DND-41 (cell line): ENCODE measurements around the gene PELI1.

Experiments
- CTCF ChIP-seq: IDR thresholded peaks from 2 replicates; pipeline ENCODE4 v1.5.1; 2012; ENCODE audit warnings: borderline replicate concordance, low read length, moderate library complexity, mild to moderate bottlenecking; ENCODE audit not compliant: poor library complexity, severe bottlenecking; ENCODE audit errors: extremely low read depth
- EZH2 ChIP-seq: IDR thresholded peaks from 3 replicates; pipeline ENCODE4 v1.6.1; 2012; ENCODE audit warnings: borderline replicate concordance, low read depth, mild to moderate bottlenecking, moderate library complexity, low read length, inconsistent platforms; ENCODE audit not compliant: severe bottlenecking

DNA sequence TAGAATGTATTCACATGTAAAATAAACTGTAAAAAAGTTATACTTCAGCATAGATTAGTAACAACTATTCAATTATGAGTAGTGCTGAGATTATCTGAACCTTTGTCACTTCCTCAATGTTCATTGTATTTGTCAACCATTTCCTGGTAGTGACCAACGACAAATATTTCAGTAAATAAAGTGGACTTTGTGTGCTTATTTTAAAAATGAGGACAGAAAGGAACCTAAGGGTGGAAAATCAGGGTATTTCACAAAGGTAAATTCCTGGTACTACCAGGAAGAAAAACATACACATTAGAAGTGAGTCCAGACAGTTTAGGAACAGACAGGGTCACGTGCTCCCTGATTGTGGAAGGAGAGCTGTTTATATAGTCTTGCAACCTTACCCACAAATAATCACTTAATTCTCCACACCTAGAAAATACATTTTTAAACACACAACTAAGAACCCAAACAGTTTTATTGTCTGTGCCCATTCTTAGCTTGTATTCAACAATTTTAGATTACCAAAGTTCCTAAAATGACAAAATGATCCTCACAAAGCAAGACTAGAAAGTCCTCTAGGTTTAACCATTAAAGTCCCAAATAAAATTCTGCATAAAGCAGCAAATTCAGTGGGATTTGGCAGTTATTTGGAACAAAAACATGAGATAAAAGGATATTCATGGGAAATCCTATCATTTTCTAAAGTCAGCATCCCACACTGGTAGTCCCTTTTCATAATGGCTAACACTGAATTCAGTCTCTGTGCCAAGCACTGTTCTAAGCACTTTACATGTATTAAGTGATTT lies 28.2 kb downstream of the PELI1 start:
- TF ChIP-seq CTCF (no peak), EZH2 (no peak)
